Astrocyte of the hippocampus (primary cell): ENCODE data around the gene TRMT10C.
"Not testable (repeated sequence)": the region's sequence is repeated elsewhere in the genome, so short reads cannot be mapped to it uniquely, and the experiment has no call there.

Experiments used
- DNase-seq: peaks from one replicate; pipeline ENCODE4 v3.0.0; 2011; ENCODE audit warnings: low read depth, low spot score

TRMT10C gene

DNA sequence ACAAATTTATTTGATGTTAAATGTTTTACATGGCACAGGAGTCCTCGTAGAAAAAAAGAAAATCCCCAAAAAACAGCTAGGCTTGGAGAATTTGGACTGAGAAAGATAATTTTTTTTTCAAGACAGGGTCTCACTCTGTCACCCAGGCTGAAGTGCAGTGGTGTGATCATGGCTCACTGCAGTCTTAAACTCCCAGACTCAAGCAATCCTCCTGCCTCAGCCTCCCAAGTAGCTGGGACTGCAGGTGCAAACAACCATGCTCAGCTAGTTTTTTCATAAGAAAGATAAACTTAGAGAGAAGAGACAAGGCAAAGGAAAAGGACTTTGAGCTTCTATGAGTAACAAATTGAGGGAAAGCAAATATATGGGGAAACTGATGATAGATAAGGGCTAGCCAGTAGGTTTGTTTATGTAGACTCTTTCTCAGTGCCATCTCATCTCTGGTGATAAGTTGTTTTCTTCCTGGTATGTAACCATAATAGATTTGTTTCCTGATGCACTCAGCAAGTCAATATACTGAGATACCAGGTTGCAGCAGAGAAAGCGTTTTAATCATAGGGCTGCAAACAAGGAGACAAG, 13.1 kb upstream of the TRMT10C start:
- no peak for DNase-seq

DNA sequence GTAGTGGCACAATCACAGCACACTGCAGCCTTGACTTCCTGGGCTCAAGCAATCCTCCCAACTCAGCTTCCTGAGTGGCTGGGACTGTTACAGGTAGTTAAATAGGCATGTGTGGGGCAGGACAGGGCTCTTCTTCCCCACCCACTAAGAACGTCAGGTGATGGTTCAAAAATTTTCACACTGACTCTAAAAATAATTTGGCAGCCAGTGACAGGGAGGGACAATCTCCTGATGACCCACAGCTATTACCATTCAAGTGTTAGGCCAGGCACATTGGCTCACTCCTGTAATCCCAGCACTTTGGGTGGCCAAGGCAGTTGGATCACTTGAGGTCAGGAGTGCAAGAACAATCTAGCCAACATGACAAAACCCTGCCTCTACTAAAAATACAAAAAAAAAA, 12.2 kb upstream of the TRMT10C start:
- no peak for DNase-seq

DNA sequence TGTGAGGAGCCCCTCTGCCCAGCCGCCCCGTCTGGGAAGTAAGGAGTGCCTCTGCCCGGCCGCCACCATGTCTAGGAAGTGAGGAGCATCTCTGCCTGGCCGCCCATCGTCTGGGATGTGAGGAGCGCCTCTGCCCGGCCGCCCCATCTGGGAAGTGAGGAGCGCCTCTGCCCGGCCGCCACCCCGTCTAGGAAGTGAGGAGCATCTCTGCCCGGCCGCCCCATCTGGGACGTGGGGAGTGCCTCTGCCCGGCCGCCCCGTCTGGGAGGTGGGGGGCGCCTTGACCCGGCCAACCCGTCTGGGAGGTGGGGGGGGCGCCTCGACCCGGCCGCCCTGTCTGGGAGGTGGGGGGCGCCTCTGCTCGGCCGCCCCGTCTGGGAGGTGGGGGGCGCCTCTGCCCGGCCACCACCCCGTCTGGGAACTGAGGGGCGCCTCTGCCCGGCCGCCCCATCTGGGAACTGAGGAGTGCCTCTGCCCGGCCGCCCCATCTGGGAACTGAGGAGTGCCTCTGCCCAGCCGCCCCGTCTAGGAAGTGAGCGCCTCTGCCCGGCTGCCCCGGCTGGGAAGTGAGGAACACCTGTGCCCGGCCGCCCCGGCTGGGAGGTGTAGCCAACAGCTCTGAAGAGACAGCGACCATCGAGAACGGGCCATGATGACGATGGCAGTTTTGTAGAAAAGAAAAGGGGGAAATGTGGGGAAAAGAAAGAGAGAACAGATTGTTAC, 10.1 kb upstream of the TRMT10C start:
- not testable (repeated sequence) for DNase-seq

DNA sequence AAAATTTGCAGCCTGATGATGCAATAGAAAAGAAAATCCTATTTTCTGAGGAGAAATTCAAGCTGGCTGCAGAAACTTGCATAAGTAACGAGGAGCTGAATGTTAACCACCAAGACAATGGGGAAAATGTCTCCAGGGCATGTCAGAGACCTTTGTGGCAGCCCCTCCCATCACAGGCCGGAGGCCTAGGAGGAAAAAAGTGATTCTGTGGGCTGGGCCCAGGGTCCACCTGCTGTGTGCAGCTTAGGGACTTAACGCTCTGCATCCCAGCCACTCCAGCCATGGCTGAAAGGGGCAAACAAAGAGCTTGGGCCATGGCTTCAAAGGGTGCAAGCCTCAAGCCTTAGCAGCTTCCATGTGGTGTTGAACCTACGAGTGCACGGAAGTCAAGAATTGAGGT, 8.3 kb upstream of the TRMT10C start:
- DNase-seq = not testable (repeated sequence)

DNA sequence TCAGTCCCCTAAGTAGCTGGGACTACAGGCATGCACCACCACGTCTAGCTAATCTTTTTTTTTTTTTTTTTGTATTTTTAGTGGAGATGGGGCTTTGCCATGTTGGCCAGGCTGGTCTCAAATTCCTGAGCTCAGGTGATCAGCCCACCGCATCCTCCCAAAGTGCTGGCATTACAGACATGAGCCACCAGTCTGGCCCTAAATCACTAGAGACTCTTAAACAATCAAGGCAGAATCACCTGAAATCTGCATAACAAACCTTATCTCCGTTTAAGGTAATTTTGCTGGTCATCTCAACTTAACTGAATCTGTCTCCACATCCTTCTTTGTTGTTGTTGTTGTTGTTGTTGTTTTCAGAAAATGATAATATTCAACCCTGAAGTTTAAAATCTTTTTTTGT, 5.6 kb upstream of the TRMT10C start:
- no peak for DNase-seq

DNA sequence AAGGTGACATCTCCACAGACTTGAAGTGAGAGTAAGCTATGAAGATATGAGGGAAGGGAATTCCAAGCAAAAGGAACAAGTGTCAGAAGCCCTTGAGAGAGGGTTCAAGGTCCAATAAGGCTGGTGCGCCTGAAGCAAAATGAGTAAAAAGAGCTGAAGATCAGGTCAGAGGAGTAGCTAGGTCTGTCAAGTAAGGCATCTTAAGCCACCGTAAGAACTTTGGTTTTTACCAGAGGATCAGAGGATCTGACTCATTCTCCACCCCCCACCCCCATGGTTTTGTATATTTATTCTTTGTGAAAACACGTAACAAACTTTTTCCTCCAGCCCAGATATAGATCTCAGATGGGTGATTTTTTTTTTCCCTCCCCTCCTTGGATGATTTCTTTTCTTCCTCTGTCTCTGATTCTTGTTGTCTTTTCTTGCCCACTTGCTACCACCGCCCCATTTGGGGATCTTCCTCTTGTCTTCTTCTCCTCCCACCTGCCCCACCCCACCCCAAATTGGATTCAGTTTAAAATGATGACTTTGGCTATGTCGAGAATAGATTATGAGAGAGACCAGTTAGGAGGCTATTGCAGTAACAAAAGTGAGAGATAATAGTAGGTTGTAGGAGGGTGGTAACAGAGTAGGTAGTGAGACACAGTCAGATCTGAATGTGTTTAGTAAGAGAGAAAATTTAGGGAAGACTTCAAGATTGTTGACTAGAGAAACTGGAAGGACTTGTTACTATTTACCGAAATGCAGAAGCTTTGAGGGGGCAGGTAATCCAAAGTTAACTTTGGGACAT, 6.1 kb downstream of the TRMT10C start:
- no peak for DNase-seq

DNA sequence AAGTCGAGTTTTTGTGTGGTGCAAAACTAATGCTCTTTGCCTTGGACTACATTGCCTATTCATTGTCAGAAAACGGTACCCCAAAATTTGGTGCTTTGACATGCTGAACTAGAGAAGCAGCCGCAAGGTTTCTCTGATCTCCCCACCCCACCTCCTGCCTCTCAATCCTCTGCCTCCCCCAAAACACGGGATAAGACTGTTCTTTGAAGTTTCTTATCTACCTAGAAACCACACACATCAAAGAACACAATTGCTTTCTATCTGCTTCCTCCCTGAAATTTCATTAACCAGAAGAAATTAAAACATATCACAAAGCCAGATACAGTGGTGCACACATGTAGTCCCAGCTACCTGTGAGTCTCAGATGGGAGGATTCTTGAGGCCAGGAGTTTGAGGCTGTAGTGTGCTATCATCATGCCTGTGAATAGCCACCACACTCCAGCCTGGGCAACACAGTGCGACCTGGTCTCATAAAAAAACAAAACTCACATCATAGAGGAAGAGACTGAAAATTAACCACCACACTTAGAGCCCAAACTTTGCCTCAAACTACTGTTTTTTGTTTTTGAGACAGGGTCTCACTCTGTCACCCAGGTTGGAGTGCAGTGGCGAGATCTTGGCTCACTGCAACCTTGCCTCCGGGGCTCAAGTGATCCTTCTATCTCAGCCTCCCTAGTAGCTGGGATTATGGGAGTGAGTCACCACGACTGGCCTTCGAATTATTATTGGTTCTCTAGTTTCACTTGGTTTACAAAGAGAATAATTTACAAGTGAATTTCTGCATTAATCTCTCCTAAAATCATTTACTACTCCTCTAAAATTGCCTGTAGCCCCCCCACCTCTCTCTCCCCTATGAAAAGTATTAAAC, 9.6 kb downstream of the TRMT10C start:
- DNase-seq = no peak

DNA sequence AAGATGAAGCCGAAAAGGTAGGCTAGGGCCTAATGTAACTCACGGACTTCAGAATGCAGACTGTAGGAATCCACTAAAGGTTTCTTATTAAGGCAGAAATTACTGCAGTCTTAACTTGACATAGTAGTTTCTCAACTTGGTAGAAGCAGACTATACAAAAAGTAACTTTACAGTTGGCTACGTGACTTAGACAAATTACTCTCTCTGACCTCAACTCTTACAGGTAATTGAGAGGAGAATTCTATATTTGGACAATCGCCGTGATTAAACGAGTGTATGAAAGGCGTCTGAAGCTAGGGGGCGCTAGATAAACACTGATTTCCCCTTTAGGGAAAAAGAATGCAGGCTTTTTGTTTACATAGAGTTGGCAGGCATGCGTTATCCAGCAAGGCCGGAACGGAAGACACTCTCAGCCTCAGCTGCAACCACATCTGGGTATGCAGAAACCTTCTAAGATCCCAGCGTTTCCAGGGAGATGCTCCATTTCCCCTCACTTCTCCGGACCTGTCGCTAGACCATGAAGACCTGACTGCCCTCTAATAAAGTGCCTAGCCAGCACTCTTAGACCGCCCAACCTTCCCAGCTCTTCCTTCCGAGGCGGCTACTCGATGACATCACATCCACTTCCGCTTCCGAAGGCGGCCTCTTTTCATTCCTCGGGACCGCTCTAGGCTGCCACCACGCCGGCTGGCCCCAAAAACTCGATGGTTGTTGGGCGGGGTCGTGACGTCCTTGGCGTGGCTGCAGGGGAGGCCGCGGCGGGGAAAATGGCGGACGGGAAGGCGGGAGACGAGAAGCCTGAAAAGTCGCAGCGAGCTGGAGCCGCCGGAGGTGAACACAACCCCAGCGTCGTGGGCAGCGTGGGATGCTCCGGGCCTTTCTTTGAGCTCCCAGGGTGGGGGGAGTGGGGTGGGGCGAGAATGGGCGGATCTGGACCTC, 12.1 kb downstream of the TRMT10C start, which contains the start of gene PCNP:
Gene PCNP (plus strand): TSS at position 732 of the 939 bp plus-strand sequence. CDS start 36 bp downstream, at position 768.
- peak; percentile 99 for DNase-seq

DNA sequence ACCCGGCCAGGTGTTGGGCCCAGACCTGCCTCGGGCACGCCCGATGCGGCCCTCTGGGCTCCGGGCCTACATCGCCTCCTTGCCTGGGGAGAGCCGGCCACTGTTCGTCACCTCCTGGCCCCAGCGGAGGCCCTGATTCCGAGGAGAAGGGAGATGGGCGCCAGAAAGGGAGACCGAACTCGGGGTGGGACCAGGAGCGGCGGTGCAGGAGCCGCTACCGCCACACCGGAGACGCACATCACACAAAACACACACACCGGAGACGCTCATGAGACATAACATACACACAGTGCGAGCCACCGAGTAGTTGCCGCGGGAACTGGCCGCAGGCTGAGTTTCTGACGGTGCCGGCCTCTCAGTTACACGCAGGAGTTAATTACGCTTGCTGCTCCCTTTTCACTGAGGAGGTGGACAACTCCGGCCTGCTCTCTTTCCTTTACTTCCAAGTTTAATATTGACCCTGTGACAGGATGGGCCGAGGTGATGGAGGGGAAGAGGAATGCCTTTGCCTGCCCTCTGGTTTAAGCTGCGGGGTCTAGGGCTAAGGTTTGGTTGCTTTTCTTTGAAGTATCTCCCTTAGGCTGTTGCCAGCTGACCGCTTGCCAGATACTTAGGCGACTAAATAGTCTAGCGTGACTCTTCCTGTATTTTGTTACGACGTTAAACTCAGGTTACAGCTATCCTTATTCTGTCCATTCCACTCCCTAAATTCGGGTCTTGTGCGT, 12.9 kb downstream of the TRMT10C start:
- DNase-seq = peak; percentile 74

DNA sequence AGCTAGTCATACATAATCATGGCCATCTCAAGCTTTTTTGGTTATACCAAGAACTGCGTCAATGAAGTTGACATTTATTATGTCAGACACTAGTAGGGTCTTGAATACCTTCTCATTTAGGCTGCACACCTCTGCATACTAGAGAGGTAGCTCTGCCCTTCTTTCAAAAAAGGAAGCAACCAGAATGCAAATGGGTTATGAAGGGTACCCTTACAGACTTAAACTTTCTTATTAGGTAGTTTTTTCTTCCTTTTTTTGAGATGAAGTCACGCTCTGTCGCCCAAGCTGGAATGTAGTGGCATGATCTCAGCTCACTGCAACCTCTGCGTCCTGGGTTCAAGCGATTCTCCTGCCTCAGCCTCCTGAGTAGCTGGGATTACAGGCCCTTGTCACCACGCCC, 15.6 kb downstream of the TRMT10C start:
- DNase-seq = no peak

DNA sequence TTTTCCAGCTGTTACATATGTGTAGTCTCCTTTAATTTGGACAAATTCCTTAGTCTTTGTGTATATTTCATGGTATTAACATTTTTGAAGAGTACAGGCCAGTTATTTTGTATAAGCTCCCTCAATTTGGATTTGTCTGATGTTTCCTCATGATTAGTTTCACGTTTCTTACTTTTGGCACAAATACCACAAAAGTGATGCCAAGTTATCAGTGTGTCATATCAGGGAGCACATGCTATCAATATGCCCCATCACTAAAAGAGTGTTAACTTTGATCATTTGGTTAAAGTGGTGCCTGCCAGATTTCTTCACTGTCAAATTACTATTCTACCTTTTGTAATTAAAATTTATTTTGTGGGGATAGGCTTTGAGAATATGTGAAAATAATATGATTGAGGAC, 26.9 kb downstream of the TRMT10C start:
- DNase-seq = no peak

DNA sequence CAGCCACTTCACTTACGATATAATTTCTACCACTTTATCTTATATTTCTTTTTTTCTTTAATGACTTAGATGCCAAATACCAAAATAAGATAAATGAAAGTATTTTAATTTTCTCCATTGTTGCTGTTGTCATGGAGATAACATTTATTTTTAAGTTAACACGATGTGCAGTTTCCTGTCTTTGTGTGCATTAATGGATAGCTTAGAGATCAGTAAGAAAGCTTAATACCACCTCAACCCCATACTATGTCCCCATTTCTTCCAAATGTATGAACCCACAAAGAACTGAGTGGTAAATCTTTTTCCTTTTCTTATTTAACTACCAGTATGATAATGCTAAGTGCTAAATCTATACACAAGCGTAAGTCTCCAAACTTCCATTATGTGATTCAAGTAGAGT, 29.4 kb downstream of the TRMT10C start:
- no peak for DNase-seq

DNA sequence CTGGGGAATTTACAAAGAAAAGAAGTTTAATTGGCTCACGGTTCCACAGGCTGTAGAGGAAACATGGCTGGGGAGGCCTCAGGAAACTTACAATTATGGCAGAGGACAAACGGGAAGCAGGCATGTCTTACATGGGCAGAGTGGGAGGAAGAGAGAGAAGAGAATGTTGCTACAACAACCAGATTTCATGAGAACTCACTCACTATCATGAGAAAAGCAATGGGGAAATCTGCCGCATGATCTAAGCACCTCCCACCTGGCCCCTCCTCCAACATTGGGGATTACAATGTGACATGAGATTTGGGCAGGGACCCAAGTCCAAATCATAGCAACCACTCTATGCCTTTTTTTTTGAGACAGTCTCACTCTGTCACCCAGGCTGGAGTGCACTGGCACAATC, 41.1 kb downstream of the TRMT10C start:
- no peak for DNase-seq

DNA sequence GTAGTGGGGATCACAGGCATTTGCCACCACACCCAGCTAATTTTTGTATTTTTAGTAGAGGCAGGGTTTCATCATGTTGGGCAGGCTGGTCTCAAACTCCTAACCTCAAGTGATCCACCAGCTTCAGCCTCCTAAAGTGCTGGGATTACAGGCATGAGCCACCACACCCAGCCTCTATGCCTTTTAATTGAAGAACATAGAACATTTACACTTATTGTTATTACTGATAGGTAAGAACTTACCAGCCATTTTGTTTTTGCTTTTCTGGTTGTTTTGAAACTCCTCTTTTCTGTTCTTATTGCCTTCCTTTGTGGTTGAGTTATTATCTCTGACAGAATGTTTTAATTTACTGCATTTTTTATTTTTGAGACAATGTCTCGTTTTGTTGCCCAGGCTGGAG, 41.5 kb downstream of the TRMT10C start:
- no peak for DNase-seq

DNA sequence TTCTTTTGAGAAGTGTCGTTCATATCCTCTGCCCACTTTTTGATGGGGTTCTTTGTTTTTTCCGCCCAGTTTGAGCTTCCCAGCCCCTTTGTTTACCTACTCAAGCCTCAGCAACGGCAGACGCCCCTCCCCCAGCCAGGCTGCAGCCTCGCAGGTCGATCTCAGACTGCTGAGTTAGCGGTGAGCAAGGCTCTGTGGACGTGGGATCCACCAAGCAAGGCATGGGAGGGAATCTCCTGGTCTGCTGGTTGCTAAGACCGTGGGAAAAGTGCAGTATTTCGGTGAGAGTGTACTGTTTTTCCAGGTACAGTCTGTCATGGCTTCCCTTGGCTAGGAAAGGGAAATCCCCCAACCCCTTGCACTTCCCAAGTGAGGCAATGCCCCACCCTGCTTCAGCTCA, 43.7 kb downstream of the TRMT10C start:
- not testable (repeated sequence) for DNase-seq

DNA sequence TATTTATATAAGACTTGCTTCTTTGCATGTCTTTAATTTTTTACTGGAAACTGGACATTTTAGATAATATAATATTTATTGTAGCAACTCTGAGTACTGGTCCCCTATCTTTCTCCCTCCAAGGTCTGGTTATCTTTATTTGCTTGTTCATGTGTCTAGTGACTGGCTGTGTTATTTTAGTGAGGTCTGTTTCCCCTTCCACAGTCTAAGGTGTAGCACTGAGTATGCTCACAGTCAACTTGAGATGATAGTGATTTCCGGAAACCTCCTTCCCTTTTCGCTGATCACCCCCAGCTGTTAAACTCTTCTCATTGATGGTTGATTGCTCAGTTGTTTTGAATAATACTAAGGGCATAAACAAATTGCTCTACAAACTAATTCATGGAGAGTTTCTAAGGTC, 49.4 kb downstream of the TRMT10C start:
- DNase-seq = no peak

DNA sequence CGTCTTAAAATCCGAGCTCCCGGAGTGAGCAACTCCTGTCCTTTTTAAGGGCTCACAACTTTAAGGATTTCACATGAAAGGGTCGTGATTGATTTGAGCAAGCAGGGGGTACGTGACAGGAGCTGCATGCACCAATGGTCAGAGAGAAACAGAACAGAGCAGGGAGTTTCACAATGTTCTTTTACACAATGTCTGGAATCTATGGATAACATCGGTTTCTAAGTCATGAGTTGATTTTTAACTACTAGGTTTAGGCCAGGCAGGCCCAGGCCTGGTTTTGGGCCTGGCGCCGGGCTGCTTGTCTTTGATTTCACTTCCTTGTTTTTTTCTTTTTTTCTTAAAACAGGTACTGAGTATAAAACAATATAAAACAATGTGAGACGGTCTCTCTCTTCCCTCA, 51.3 kb downstream of the TRMT10C start:
- not testable (repeated sequence) for DNase-seq

DNA sequence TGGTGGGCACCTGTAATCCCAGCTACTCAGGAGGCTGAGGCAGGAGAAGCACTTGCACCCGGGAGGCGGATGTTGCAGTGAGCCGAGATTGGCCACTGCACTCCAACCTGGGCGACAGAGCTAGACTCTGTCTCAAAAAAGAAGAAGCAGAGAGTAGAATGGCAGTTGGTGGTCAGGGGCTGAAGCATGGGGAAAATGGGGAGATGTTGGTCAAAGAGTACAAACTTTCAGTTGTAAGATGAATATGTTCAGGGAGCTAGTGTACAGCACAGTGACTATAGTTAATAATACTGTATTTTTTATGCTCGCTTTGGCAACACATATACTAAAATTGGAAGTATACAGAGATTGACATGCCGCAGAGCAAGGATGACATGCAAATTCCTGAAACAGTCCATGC, 53.9 kb downstream of the TRMT10C start:
- DNase-seq = no peak
